Ramos (cell line): Measurements from ENCODE around the gene TENM3.
"Not testable (repeated sequence)": the region's sequence is repeated elsewhere in the genome, so short reads cannot be mapped to it uniquely, and the experiment has no call there.

Experiments used
- in situ Hi-C: fragments of 300-500 bp; cut with MboI; formaldehyde crosslinking; loops from one replicate; pipeline ENCODE4 v1.14.3; 2022; ENCODE audit warnings: low sequenced_read_pairs; ENCODE audit not compliant: unreplicated experiment

TENM3 gene

DNA sequence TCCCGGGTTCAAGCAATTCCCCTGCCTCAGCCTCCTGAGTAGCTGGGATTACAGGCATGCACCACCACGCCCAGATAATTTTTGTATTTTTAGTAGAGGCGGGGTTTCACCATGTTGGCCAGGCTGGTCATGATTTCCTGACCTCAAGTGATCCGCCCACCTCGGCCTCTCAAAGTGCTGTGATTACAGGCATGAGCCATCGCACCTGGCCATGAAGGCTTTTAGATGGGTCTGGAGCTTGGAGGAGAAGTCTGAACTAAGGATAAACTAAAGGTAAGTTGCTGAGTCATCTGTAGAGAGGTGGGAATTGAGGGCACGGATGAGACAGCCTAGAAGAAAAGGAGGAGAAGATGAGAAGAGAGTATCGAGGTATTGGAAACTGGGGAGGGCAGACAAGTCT lies at the start of gene TENM3:
TENM3 (plus strand) TSS at position 199 of the 400 bp plus-strand sequence. CDS start 80,619 bp downstream, outside the sequence.
- in situ Hi-C loops = not testable (repeated sequence)

DNA sequence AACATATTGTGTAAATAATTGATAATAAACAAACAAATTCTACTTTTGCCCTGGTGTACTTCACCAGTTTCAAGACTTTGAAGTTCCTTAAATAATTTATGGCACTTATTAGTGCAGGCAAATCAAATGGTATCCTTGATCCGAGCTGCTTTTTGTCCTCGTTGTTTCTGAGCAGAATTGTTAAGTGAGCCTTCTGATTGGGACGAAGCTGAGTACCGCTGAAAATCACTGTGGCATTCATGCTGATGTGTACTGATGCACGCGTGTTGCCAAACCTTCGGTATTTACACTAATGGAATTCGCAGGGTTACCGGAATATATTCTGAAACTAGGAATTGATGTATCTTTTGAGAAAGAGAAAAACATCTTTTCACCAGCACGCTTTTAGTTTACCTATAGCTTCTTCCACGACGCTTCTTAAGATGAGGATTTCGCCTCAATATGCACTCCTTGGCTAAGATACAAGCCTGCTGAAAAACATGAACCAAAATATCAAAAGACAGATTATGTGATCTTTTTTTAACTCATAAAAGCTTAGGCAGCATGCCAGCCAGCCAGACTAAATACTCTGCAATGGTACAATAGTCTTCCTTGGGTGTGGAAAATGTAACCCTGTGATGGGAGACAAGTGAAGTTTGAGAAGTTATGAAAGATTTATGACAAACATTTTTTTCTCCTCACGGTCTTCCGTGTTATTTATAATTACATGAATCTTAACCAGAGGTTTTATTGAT lies 48.9 kb upstream of the TENM3 start:
- in situ Hi-C loops = no loop called here

GRCh38 chr4:182197611-182198010 lies 45.6 kb upstream of the TENM3 start:
- in situ Hi-C loops = no loop called here

- in situ Hi-C loops = no loop called here
Observed at GRCh38 chr4:182201871-182202270, 41.3 kb upstream of the TENM3 start.

- in situ Hi-C loops = no loop called here
Observed at GRCh38 chr4:182202650-182203049, 40.6 kb upstream of the TENM3 start.

DNA sequence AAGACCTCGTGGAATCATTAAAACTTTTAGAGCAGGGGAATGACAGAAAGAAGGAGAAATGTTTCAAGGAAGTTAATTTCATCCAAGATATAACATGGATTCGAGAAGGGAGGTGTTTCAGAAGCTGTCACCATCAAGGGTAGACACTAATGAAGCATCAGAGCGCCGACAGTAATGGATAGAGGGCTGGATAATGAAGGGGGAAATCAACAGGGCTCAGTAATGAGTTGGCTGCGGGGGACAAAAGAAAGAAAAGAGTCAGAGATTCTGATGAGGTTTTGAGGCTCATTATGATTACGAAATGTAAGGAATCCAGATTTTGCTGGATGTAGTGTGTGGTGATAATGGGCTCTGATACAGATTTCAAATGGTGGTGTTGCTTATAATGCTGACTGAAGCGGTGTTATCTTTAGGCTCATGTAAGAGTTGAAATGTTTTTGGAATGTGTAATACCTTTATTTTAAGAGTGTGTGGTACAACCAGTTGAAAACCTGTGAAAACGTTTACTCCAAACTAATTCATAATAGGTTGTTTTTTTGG lies 39.3 kb upstream of the TENM3 start:
- in situ Hi-C loops = no loop called here

- in situ Hi-C loops = no loop called here
Observed at GRCh38 chr4:182205306-182205705, 37.9 kb upstream of the TENM3 start.

- in situ Hi-C loops = no loop called here
Observed at GRCh38 chr4:182206266-182206665, 36.9 kb upstream of the TENM3 start.

DNA sequence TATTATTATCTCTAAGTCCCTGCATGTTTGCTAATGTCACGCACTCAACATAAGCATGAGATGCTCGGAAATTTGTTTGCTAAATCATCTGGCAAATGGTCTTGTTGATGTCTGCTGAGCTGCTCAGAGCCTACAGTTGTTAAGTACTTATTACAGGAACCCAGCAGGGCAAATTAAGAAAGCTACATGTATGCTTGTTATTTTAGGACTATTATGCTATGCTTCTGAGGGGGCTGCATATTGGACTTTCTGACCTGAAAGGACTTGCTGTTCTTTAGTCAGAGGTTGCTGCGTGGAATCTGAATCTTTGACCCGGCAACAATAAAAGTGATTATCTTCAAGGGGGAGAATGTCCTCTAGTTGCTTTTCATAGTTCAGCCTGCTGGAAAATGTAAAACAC lies 36.3 kb upstream of the TENM3 start:
- in situ Hi-C loops = no loop called here

- in situ Hi-C loops = no loop called here
Observed at GRCh38 chr4:182207830-182208396, 35.3 kb upstream of the TENM3 start.

DNA sequence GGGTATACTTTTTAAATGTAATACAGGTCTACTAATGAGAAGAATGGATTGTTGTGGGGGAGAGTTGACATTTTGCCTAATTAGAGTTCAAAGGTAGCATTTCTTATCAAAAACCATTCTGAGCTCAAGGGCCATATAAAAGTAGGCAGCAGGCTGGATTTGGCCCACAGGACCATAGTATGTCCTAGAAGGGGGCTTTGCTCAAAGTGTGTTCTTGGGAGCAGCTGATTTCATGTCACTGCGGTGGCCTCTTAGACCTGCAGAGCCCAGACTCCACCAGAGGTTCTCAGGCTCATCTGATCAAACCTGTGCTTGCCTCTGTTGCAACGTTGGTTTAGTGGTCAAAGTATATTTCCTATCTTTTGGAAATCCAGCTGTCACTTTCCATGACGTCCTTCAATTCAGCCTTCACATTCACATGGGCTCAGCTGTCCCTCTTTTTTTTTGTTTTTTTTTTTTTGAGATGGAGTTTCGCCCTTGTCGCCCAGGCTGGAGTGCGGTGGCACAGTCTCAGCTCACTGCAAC lies 34.6 kb upstream of the TENM3 start:
- in situ Hi-C loops = no loop called here

DNA sequence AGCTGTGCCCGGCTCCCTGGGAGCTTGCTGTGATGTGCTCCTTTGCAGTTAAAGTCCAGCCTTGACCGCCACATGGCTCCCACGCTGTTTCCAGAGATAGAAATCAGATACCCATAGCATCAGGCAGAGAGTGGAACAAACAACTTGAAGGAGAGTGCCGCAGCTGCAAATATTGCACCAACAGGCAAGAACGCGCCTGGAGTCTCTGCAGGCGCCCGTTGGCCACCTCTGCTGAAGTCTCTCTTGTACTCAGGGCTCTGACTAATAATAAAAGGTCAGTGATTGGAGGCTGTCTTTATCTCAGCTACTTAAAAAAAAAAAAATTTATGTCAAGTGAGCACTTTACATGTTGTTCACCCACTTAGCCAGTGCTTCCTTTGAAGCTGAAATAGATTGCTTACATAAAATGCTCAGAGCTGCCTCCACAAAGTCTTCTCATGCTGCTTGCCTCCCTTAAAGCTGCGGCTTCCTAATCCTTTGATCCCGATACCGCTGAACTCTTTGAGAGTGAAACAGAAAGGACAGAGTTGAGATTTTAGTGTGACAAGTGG lies 30.9 kb upstream of the TENM3 start:
- in situ Hi-C loops = no loop called here

- in situ Hi-C loops = no loop called here
Observed at GRCh38 chr4:182213004-182213403, 30.2 kb upstream of the TENM3 start.

DNA sequence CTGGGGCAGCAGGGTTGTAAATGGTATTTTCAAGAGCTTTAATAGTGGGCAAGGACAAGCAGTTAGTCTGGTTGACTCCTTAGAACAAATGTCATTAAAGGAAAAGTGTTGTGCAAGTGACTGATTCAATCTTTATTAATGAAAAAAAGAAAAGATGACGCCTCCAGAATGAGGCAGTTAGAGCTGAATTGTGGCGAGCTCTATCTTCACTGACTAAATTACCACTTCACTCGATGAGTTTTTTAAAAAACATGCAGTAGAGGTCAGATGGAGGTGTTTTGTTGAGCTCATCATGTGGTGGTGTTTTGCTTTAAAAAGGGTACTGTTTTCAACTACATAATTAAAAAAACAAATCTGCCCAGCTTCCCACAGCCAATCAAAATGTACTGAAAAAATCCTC lies 28.1 kb upstream of the TENM3 start:
- in situ Hi-C loops = no loop called here

DNA sequence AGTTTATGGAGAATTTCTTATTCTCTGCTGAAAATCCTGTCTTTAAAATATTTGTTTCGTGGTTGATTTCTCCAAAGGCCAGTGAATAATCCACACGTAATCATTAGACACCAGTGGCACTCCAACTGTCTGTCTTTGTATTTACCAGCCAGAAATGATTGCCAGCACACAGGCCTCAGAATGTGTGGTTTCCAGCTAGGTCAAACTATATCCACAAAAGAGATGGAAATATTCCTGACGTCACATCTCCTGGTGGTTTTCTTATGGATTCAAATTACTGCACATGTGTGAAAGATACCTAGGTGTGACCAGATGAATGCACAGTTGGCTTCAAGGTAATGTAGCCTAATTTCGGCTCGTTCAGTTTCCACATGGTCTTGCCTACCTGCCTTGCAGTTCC lies 27.2 kb upstream of the TENM3 start:
- in situ Hi-C loops = no loop called here

GRCh38 chr4:182219411-182220056 lies 23.7 kb upstream of the TENM3 start:
- in situ Hi-C loops = no loop called here

DNA sequence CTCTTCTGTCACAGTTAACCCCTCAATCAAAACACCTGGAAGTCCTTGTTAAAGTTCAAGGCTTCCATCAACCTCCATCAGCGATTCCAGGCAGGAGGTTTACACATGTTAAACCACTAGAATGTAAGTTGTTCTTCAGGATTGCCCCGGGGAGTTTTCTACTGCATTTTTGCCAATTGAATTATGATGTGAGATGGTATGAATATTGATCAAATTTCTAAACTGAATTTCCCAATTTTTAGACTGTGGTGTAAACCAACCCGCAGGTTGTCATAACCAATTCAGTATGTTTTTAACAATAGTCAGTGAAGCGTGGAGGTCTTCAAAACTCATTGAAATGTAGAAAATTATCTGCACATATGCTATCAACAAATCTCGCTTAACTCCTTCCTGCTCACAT lies 21.2 kb upstream of the TENM3 start:
- in situ Hi-C loops = no loop called here

DNA sequence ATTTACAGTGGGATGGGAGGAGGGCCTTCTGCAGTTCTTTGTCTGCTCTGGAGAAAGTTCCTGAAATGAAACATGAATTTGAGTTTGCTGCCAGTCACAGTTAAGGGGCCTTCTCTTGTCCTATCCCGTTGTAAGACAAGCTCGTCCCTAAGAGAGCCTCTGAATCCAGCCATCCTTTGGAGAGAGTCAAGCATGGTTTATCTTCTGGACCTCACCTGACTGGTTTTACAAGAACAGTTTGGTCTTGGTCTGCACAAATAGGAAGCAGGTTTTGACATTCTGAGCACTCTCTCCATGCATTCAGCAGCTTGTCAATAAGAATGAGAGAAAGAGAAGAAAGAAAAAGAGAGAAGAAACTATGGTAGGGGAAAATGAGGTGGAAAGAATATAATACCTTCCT lies 20.4 kb upstream of the TENM3 start:
- in situ Hi-C loops = no loop called here

GRCh38 chr4:182223708-182224107 lies 19.5 kb upstream of the TENM3 start:
- in situ Hi-C loops = no loop called here

- in situ Hi-C loops = no loop called here
Observed at GRCh38 chr4:182224192-182224850, 18.9 kb upstream of the TENM3 start.
